Neural progenitor cell (in vitro differentiated cells): Measurements from ENCODE around the gene ANKS1B.

Source experiments
- CTCF ChIP-seq: fragments of 200-600 bp; sonication (generic); IDR thresholded peaks from 2 replicates; pipeline ENCODE4 v1.5.1; 2017; ENCODE audit warnings: antibody characterized with exemption, mild to moderate bottlenecking
- EZH2 ChIP-seq: fragments of 200-600 bp; sonication (generic); IDR thresholded peaks from 2 replicates; pipeline ENCODE4 v1.6.1; 2017; ENCODE audit warnings: antibody characterized with exemption, mild to moderate bottlenecking, moderate library complexity
- EZH2phosphoT487 ChIP-seq: fragments of 200-600 bp; sonication (generic); IDR thresholded peaks from 2 replicates; pipeline ENCODE4 v1.6.1; 2017; ENCODE audit warnings: antibody characterized with exemption

- no peak for TF ChIP-seq CTCF
- no peak for TF ChIP-seq EZH2phosphoT487
- no peak for TF ChIP-seq EZH2
Measured at GRCh38 chr12:99834710-99835109, 150.0 kb downstream of the ANKS1B start.
